Stimulated activated CD4-positive, alpha-beta T cell treated with anti-CD3 and anti-CD28 coated beads, Interleukin-15, amount 100 ng/mL, for 24 hours (primary cell): ENCODE data around the gene CNTN4.

Experiments used
- DNase-seq: peaks from one replicate; pipeline ENCODE4 v3.0.0-alpha.2; 2020

The CNTN4 gene

GRCh38 chr3:3081381-3082233 is 982.9 kb downstream of the CNTN4 start:
- DNase-seq = no peak

GRCh38 chr3:3082234-3082924 is 983.7 kb downstream of the CNTN4 start:
- DNase-seq = no peak

GRCh38 chr3:3084890-3085289 is 986.2 kb downstream of the CNTN4 start:
- DNase-seq = no peak

- no peak for DNase-seq
Measured at GRCh38 chr3:3085782-3086181, 987.1 kb downstream of the CNTN4 start.

- DNase-seq = no peak
Measured at GRCh38 chr3:3086239-3086638, 987.6 kb downstream of the CNTN4 start.

GRCh38 chr3:3087279-3087678 is 988.6 kb downstream of the CNTN4 start:
- DNase-seq = no peak

GRCh38 chr3:3087716-3088465 is 989.2 kb downstream of the CNTN4 start:
- no peak for DNase-seq

- DNase-seq = no peak
Measured at GRCh38 chr3:3089017-3089416, 990.4 kb downstream of the CNTN4 start.

GRCh38 chr3:3097958-3098357 is 999.3 kb downstream of the CNTN4 start:
- no peak for DNase-seq

GRCh38 chr3:3101660-3102458 is 1003.2 kb downstream of the CNTN4 start:
- no peak for DNase-seq

- no peak for DNase-seq
Measured at GRCh38 chr3:3102751-3103150, 1004.1 kb downstream of the CNTN4 start.

- no peak for DNase-seq
Measured at GRCh38 chr3:3105246-3105645, 1006.6 kb downstream of the CNTN4 start.

GRCh38 chr3:3105815-3106214 is 1007.1 kb downstream of the CNTN4 start:
- DNase-seq = no peak

- no peak for DNase-seq
Measured at GRCh38 chr3:3107181-3107580, 1008.5 kb downstream of the CNTN4 start.
